ENCODE measurements around the gene TRIM8. TPM values are rescaled to one million over a fixed set of nuclear protein-coding genes. Genes with fewer than 3 reads are reported as not detected.

TRIM8 gene
- polyA plus RNA-seq, 3 donors, result 39.4 to 183 (median 41.4) TPM

DNA sequence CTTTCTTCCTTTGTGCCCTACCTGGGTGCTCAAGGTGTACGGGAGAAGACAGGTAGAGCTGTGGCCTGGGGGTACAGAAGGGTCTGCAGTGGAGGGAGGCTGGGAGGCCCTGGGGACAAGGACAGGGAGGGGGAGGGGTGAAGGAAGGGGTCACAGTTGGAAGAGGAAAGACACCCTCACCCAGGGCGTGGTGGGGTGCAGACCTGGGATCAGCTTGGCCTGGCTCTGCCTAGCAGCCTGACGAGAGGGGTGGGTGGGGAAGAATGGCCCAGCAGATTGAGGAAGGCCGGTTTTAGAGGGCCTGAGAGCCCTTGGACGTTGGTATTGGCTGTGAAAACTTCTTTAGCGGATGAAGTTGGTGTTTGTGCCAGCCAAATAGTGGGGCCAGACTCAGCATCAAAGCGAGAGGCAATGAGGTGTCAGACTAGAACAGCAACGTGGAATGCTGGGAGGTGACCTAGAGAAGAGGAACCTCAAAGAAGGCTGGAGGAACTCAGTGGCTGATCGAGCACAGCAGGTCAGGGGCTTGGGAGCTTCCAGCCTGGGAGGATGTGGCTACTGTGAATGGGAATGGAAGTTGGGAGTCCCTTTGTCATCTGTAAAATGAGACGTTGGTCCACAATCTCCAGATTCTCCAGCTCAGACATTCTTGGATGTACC, 18.1 kb upstream of the TRIM8 start:
- intact Hi-C loops (cut with micrococcal nuclease), result no loop called here
- peak in 1 of 3 donors; percentile 38 for DNase-seq
- no peaks in the 10 kb centered on the region for H3K79me2 ChIP-seq (ENCODE audit: insufficient read depth, low read length)
- H3K27ac ChIP-seq (ENCODE audit: low read depth in 1 of 2, low read length in 2 of 2), result peak overlapping the region; percentile 44 to 47
- peaks cover 23 to 24% of the 10 kb centered on the region in 2 donors for H3K4me1 ChIP-seq (ENCODE audit: control insufficient read depth in 1 of 2, insufficient read depth in 2 of 2, low read length in 2 of 2)
- H4K20me1 ChIP-seq (ENCODE audit: insufficient read depth, low read length), result no peaks in the 10 kb centered on the region
- Mint-ChIP-seq H3K4me3 (no peak overlapping the region), H3K9me3 (no peaks in the 10 kb centered on the region), H3K36me3 (peaks cover 49 to 75% of the 10 kb centered on the region in 2 donors), H3K27me3 (ENCODE audit: low read depth in 3 of 3) (peaks cover 0 to 1% (median 0%) of the 10 kb centered on the region in 3 donors), H3K27ac (peak overlapping the region in 6 of 7 donors; percentile 20 to 73 (median 46)), H3K4me1 (peaks cover 28% of the 10 kb centered on the region)
- 63% methylated on average over 8 of the region's 10 CpGs for WGBS (ENCODE audit: insufficient coverage)
- no peak overlapping the region for H3K4me3 ChIP-seq (replicated peaks in 1 of 3; ENCODE audit: low read depth in 2 of 3, low read length in 3 of 3)
- no peak overlapping the region for H3K9ac ChIP-seq (ENCODE audit: insufficient read depth, low read length, poor library complexity, severe bottlenecking)
- no peak overlapping the region for H3K4me2 ChIP-seq (replicated peaks; ENCODE audit: extremely low read depth, low read length, poor library complexity, severe bottlenecking)
- TF ChIP-seq, protein P1, sequence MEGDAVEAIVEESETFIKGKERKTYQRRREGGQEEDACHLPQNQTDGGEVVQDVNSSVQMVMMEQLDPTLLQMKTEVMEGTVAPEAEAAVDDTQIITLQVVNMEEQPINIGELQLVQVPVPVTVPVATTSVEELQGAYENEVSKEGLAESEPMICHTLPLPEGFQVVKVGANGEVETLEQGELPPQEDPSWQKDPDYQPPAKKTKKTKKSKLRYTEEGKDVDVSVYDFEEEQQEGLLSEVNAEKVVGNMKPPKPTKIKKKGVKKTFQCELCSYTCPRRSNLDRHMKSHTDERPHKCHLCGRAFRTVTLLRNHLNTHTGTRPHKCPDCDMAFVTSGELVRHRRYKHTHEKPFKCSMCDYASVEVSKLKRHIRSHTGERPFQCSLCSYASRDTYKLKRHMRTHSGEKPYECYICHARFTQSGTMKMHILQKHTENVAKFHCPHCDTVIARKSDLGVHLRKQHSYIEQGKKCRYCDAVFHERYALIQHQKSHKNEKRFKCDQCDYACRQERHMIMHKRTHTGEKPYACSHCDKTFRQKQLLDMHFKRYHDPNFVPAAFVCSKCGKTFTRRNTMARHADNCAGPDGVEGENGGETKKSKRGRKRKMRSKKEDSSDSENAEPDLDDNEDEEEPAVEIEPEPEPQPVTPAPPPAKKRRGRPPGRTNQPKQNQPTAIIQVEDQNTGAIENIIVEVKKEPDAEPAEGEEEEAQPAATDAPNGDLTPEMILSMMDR (IDR thresholded peaks at IDR 0.05), result no peak
- H3K36me3 ChIP-seq (replicated peaks in 1 of 2; ENCODE audit: control insufficient read depth in 1 of 2, insufficient read depth in 2 of 2, low read length in 2 of 2), result peaks cover 35 to 55% of the 10 kb centered on the region in 2 donors
- H2AFZ ChIP-seq (ENCODE audit: insufficient read depth, low read depth, low read length, poor library complexity, severe bottlenecking), result no peak overlapping the region
- H3K27me3 ChIP-seq (ENCODE audit: control insufficient read depth in 2 of 2, insufficient read depth in 2 of 2, low read length in 2 of 2), result no peaks in the 10 kb centered on the region
- H3K9me3 ChIP-seq (replicated peaks in 1 of 2; ENCODE audit: control insufficient read depth in 1 of 2, insufficient read depth in 1 of 2, low read length in 2 of 2), result no peaks in the 10 kb centered on the region

DNA sequence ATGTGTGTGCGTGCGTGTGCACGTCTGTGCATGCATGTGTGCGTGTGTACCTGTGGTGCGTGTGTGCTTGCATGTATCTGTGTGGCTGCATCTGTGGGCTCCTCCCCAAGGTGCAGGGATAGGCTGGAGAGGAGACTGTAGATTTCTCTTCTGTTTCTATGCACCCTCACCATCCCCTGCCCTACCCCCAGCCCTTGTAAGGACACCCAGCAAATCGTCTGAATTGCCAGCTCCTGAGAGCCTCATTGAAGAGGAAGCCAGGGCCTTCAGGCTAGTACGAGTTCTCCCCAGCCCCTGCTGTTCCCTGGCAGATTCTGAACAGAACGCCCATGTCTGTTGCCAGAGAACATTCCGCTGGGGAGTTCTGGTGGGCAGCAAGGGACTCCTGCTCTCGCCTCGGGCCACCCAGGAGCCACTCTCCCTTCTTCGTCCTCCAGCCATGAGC, 17.0 kb upstream of the TRIM8 start:
- Histone ChIP-seq H3K36me3 (replicated peaks in 1 of 2; ENCODE audit: control insufficient read depth in 1 of 2, insufficient read depth in 2 of 2, low read length in 2 of 2) (peaks cover 25 to 49% of the 10 kb centered on the region in 2 donors), H3K9me3 (replicated peaks in 1 of 2; ENCODE audit: control insufficient read depth in 1 of 2, insufficient read depth in 1 of 2, low read length in 2 of 2) (no peaks in the 10 kb centered on the region), H3K27me3 (ENCODE audit: control insufficient read depth in 2 of 2, insufficient read depth in 2 of 2, low read length in 2 of 2) (no peaks in the 10 kb centered on the region), H3K4me3 (replicated peaks in 1 of 3; ENCODE audit: low read depth in 2 of 3, low read length in 3 of 3) (no peak overlapping the region), H3K79me2 (ENCODE audit: insufficient read depth, low read length) (peaks cover 7% of the 10 kb centered on the region), H3K4me1 (ENCODE audit: control insufficient read depth in 1 of 2, insufficient read depth in 2 of 2, low read length in 2 of 2) (peaks cover 35 to 36% of the 10 kb centered on the region in 2 donors), H2AFZ (ENCODE audit: insufficient read depth, low read depth, low read length, poor library complexity, severe bottlenecking) (no peak overlapping the region), H3K9ac (ENCODE audit: insufficient read depth, low read length, poor library complexity, severe bottlenecking) (no peak overlapping the region), H3K4me2 (replicated peaks; ENCODE audit: extremely low read depth, low read length, poor library complexity, severe bottlenecking) (no peak overlapping the region), H3K27ac (ENCODE audit: low read depth in 1 of 2, low read length in 2 of 2) (no peak overlapping the region), H4K20me1 (ENCODE audit: insufficient read depth, low read length) (no peaks in the 10 kb centered on the region)
- Mint-ChIP-seq H3K4me1 (peaks cover 40% of the 10 kb centered on the region), H3K4me3 (no peak overlapping the region), H3K27me3 (ENCODE audit: low read depth in 3 of 3) (peaks cover 0 to 1% (median 0%) of the 10 kb centered on the region in 3 donors), H3K9me3 (peaks cover 0 to 2% (median 0%) of the 10 kb centered on the region in 7 donors), H3K27ac (peak overlapping the region in 2 of 7 donors; percentile 73 to 81), H3K36me3 (peaks cover 54 to 74% of the 10 kb centered on the region in 2 donors)
- TF ChIP-seq, protein P1 (IDR thresholded peaks at IDR 0.05), result no peak
- 88% methylated on average over 6 of the region's 12 CpGs for WGBS (ENCODE audit: insufficient coverage)
- no peak for DNase-seq
- intact Hi-C loops (cut with micrococcal nuclease), result no loop called here
